BE2C (cell line): ENCODE results near the gene ZNF83.

Experiments used
- DNase-seq: peaks from one replicate; pipeline ENCODE4 v3.0.0-alpha.2; 2020
- H3K27me3 ChIP-seq: fragments of 250-450 bp; sonication (Bioruptor Pico); 2 replicates; pipeline ENCODE4 v1.5.1; 2020; ENCODE audit warnings: mild to moderate bottlenecking
- H3K36me3 ChIP-seq: fragments of 250-450 bp; sonication (Bioruptor Pico); 2 replicates; pipeline ENCODE4 v1.5.1; 2020; ENCODE audit warnings: mild to moderate bottlenecking
- H3K4me1 ChIP-seq: fragments of 250-450 bp; sonication (Bioruptor Pico); 2 replicates; pipeline ENCODE4 v1.5.1; 2020
- H3K4me3 ChIP-seq: 2 replicates; pipeline ENCODE4 v1.5.1; 2011; ENCODE audit warnings: low read depth, low read length
- H3K9me3 ChIP-seq: fragments of 250-450 bp; sonication (Bioruptor Pico); 2 replicates; pipeline ENCODE4 v1.5.1; 2020
- TF ChIP-seq, protein P1 (sequence below): IDR thresholded peaks from 2 replicates; pipeline ENCODE4 v1.5.1; 2012; ENCODE audit warnings: mild to moderate bottlenecking, low read depth, low read length

Gene ZNF83

DNA sequence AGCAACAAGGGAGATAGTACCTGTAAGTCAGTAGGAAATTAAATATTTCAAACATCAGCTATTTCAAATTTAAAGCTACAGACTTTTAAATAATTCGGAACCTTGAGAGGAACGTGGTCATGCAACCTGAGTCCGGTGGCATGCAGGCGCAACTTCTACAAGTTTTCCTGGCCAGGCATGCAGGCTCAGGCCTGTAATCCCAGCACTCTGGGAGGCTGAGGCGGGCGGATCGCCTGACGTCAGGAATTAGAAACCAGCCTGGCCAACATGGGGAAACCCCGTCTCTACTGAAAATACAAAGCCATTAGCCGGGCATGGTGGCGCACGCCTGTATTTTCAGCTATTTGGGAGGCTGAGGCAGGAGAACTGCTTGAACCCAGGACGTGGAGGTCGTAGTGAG, 70.2 kb downstream of the ZNF83 start:
- Histone ChIP-seq H3K36me3 (no peaks in the 10 kb centered on the region), H3K27me3 (no peaks in the 10 kb centered on the region), H3K4me1 (no peaks in the 10 kb centered on the region), H3K9me3 (no peaks in the 10 kb centered on the region), H3K4me3 (no peak overlapping the region)
- DNase-seq, result no peak
- TF ChIP-seq, protein P1, sequence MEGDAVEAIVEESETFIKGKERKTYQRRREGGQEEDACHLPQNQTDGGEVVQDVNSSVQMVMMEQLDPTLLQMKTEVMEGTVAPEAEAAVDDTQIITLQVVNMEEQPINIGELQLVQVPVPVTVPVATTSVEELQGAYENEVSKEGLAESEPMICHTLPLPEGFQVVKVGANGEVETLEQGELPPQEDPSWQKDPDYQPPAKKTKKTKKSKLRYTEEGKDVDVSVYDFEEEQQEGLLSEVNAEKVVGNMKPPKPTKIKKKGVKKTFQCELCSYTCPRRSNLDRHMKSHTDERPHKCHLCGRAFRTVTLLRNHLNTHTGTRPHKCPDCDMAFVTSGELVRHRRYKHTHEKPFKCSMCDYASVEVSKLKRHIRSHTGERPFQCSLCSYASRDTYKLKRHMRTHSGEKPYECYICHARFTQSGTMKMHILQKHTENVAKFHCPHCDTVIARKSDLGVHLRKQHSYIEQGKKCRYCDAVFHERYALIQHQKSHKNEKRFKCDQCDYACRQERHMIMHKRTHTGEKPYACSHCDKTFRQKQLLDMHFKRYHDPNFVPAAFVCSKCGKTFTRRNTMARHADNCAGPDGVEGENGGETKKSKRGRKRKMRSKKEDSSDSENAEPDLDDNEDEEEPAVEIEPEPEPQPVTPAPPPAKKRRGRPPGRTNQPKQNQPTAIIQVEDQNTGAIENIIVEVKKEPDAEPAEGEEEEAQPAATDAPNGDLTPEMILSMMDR, result no peak

DNA sequence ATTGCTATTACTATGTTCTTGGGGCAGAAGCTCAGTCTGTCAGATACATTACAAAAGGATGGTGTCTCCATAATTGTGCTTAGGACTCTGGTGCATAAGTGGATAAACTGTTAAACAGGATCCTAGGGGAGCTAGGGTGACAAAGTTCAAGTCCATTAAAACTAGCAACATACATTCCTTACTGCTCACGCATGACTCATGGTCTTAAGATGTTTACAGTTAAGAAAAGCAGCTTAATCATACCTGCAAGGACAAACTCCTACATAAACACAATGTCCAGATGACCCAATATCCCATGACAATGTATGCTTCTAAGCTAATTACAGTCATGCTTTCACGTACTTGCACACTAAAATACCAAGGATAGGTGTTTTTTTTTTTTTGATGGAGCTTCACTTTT, 71.6 kb downstream of the ZNF83 start:
- Histone ChIP-seq H3K36me3 (no peaks in the 10 kb centered on the region), H3K27me3 (no peaks in the 10 kb centered on the region), H3K4me1 (no peaks in the 10 kb centered on the region), H3K9me3 (no peaks in the 10 kb centered on the region), H3K4me3 (no peak overlapping the region)
- TF ChIP-seq, protein P1, result no peak
- DNase-seq, result no peak

DNA sequence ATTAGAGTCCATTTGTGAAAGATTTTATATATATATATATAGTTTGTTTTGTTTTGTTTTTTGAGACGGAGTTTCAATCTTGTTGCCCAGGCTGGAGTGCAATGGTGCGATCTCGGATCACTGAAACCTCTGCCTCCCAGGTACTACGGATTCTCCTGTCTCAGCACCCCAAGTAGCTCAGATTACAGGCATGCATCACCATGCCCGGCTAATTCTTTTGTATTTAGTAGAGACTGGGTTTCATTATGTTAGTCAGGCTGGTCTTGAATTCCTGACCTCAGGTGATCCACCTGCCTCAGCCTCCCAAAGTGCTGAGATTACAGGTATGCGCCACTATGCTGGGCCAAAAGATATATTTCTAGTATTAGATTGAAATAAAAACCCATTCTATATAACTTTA, 72.0 kb downstream of the ZNF83 start:
- Histone ChIP-seq H3K4me1 (no peaks in the 10 kb centered on the region), H3K36me3 (no peaks in the 10 kb centered on the region), H3K27me3 (no peaks in the 10 kb centered on the region), H3K9me3 (no peaks in the 10 kb centered on the region), H3K4me3 (no peak overlapping the region)
- TF ChIP-seq, protein P1, result no peak
- DNase-seq, result no peak
